WTC11 (cell line): ENCODE data around the gene LHPP. TPM values are rescaled to one million over a fixed set of nuclear protein-coding genes. Genes with fewer than 3 reads are reported as not detected.

ENCODE experiments used
- ATAC-seq: fragments of 200-7000 bp; cut with Tn5 transposase; 2 replicates; pipeline ENCODE4 v1.10.0; 2021; ENCODE audit warnings: mild to moderate bottlenecking, moderate library complexity
- CTCF ChIA-PET: fragments of 300-600 bp; sonication (Branson Sonifier 250); formaldehyde crosslinking; loops from one replicate; lab custom pipeline; 2021; ENCODE audit warnings: antibody characterized with exemption; lab: Charles Lee
- POLR2A ChIA-PET: fragments of 350-600 bp; sonication (Branson Sonifier 250); formaldehyde crosslinking; loops from one replicate; lab custom pipeline; 2021; ENCODE audit warnings: antibody characterized with exemption; lab: Charles Lee
- DNase-seq: peaks from one replicate; pipeline ENCODE4 v3.0.0; 2021; ENCODE audit warnings: low spot score
- H3K27ac Mint-ChIP-seq: 2 replicates; pipeline ENCODE4 v1.8.0; 2021; ENCODE audit warnings: mixed read lengths
- H3K27me3 Mint-ChIP-seq: 2 replicates; pipeline ENCODE4 v1.8.0; 2021; ENCODE audit warnings: low read depth, mild to moderate bottlenecking, moderate library complexity, mixed read lengths
- H3K36me3 Mint-ChIP-seq: 2 replicates; pipeline ENCODE4 v1.8.0; 2021; ENCODE audit warnings: mixed read lengths
- H3K4me1 Mint-ChIP-seq: 2 replicates; pipeline ENCODE4 v1.8.0; 2022; ENCODE audit warnings: mixed read lengths
- H3K4me3 Mint-ChIP-seq: 2 replicates; pipeline ENCODE4 v1.8.0; 2021; ENCODE audit warnings: mild to moderate bottlenecking, moderate library complexity, mixed read lengths
- H3K9me3 Mint-ChIP-seq: 2 replicates; pipeline ENCODE4 v1.8.0; 2021; ENCODE audit warnings: mixed read lengths
- AFF4 ChIP-seq: sonication (generic); formaldehyde crosslinking; IDR thresholded peaks from 2 replicates; pipeline ENCODE4 v1.8.1; 2023; ENCODE audit warnings: mild to moderate bottlenecking, missing genetic modification reagents, borderline replicate concordance
- ARID4B ChIP-seq: sonication (generic); formaldehyde crosslinking; IDR thresholded peaks from 2 replicates; pipeline ENCODE4 v1.8.0; 2023; ENCODE audit warnings: missing genetic modification reagents, mild to moderate bottlenecking, borderline replicate concordance
- CDX4 ChIP-seq: fragments of 250-450 bp; sonication (Bioruptor Pico); IDR thresholded peaks from 2 replicates; pipeline ENCODE4 v1.9.0; 2021; ENCODE audit warnings: moderate library complexity, mild to moderate bottlenecking, inconsistent platforms, borderline replicate concordance
- CREB1 ChIP-seq: sonication (generic); formaldehyde crosslinking; IDR thresholded peaks from 2 replicates; pipeline ENCODE4 v1.8.0; 2023; ENCODE audit warnings: mild to moderate bottlenecking, missing genetic modification reagents
- FOXP4 ChIP-seq: sonication (generic); formaldehyde crosslinking; IDR thresholded peaks from 2 replicates; pipeline ENCODE4 v1.8.0; 2022; ENCODE audit warnings: mild to moderate bottlenecking, missing genetic modification reagents
- KAT7 ChIP-seq: sonication (generic); formaldehyde crosslinking; IDR thresholded peaks from 2 replicates; pipeline ENCODE4 v1.8.1; 2023; ENCODE audit warnings: missing genetic modification reagents, mild to moderate bottlenecking, borderline replicate concordance
- MYBL2 ChIP-seq: sonication (generic); formaldehyde crosslinking; IDR thresholded peaks from 2 replicates; pipeline ENCODE4 v1.8.1; 2023; ENCODE audit warnings: mild to moderate bottlenecking, moderate library complexity, missing genetic modification reagents
- NR1H2 ChIP-seq: sonication (generic); formaldehyde crosslinking; IDR thresholded peaks from 2 replicates; pipeline ENCODE4 v1.9.0; 2021; ENCODE audit warnings: mild to moderate bottlenecking, moderate library complexity, missing genetic modification reagents
- ZNF138 ChIP-seq: sonication (generic); formaldehyde crosslinking; conservative IDR thresholded peaks from 2 replicates; pipeline ENCODE4 v1.8.1; 2022; ENCODE audit warnings: mild to moderate bottlenecking, moderate library complexity, missing genetic modification reagents
- ZNF423 ChIP-seq: fragments of 250-450 bp; sonication (Bioruptor Pico); IDR thresholded peaks from 2 replicates; pipeline ENCODE4 v2.1.2; 2022; ENCODE audit warnings: mild to moderate bottlenecking, moderate library complexity
- total RNA-seq: library from RNA; stranded (reverse); gene quantifications from 3 replicates; pipeline ENCODE4 v1.2.3, GENCODE V29; 2021

LHPP gene
- total RNA-seq, 1 experiment from 2014 or later, result 33.2 TPM

- Mint-ChIP-seq H3K9me3 (no peaks in the 10 kb centered on the region), H3K27ac (peak overlapping the region; percentile 53; the same call in 1 of the 2 replicates), H3K27me3 (no peaks in the 10 kb centered on the region), H3K36me3 (peaks cover 3% of the 10 kb centered on the region; the same call in 1 of the 2 replicates), H3K4me1 (peaks cover 32% of the 10 kb centered on the region), H3K4me3 (no peak overlapping the region)
- no peak for TF ChIP-seq KAT7 (CRISPR knock-in tag)
- TF ChIP-seq ZNF423 (CRISPR knock-in tag), result 0 out of 2 replicates have a peak, but pooled peaks have one; percentile 16
- POLR2A ChIA-PET, result no interaction called here
- ATAC-seq, result no peak
- DNase-seq, result no peak
- CTCF ChIA-PET, result interaction anchor here (1.1 to 1.5 kb wide), 4 partner anchors 10 to 86 kb away, joined by 3 to 6 read pairs (median 4); no protein-coding TSS in a partner anchor
Observed at GRCh38 chr10:124655191-124656112, 193.8 kb downstream of the LHPP start.

GRCh38 chr10:124656113-124656490 is 194.5 kb downstream of the LHPP start:
- Mint-ChIP-seq H3K27me3 (no peaks in the 10 kb centered on the region), H3K9me3 (no peaks in the 10 kb centered on the region), H3K4me1 (peaks cover 26% of the 10 kb centered on the region), H3K36me3 (peaks cover 3% of the 10 kb centered on the region; the same call in 1 of the 2 replicates), H3K27ac (no peak overlapping the region), H3K4me3 (no peak overlapping the region)
- DNase-seq (no peak), ATAC-seq (no peak)
- ChIA-PET POLR2A (no interaction called here), CTCF (no interaction called here)
- no peak for TF ChIP-seq CDX4 (CRISPR knock-in tag)
- no peak for TF ChIP-seq ARID4B
- no peak for TF ChIP-seq ZNF138 (CRISPR knock-in tag)
- no peak for TF ChIP-seq MYBL2 (CRISPR knock-in tag)
- TF ChIP-seq CREB1, result no peak
- no peak for TF ChIP-seq FOXP4 (CRISPR knock-in tag)
- TF ChIP-seq AFF4 (CRISPR knock-in tag), result no peak
- no peak for TF ChIP-seq NR1H2 (CRISPR knock-in tag)
